ENCODE data around the gene ACSM6.

The ACSM6 gene

GRCh38 chr10:95256268-95256667 is 62.2 kb downstream of the ACSM6 start:
- DNase-seq (ENCODE audit: low spot score): no peak
- TF ChIP-seq CTCF (IDR thresholded peaks at IDR 0.05; ENCODE audit: extremely low read depth, missing control alignments): no peak

- no peak for TF ChIP-seq CTCF (IDR thresholded peaks at IDR 0.05; ENCODE audit: extremely low read depth, missing control alignments)
- no peak for DNase-seq (ENCODE audit: low spot score)
These were observed 63.8 kb downstream of the ACSM6 start for GRCh38 chr10:95257849-95258248.

GRCh38 chr10:95260397-95260881 is 66.4 kb downstream of the ACSM6 start:
- no peak for TF ChIP-seq CTCF (IDR thresholded peaks at IDR 0.05; ENCODE audit: extremely low read depth, missing control alignments)
- DNase-seq (ENCODE audit: low spot score): no peak

- TF ChIP-seq CTCF (IDR thresholded peaks at IDR 0.05; ENCODE audit: extremely low read depth, missing control alignments): no peak
- DNase-seq (ENCODE audit: low spot score): no peak
These were observed 67.0 kb downstream of the ACSM6 start for GRCh38 chr10:95260909-95261552.

- no peak for TF ChIP-seq CTCF (IDR thresholded peaks at IDR 0.05; ENCODE audit: extremely low read depth, missing control alignments)
- no peak for DNase-seq (ENCODE audit: low spot score)
These were observed 67.9 kb downstream of the ACSM6 start for GRCh38 chr10:95261926-95262325.

GRCh38 chr10:95262763-95263518 is 68.9 kb downstream of the ACSM6 start:
- no peak for DNase-seq (ENCODE audit: low spot score)
- TF ChIP-seq CTCF (IDR thresholded peaks at IDR 0.05; ENCODE audit: extremely low read depth, missing control alignments): no peak

GRCh38 chr10:95263864-95264226 is 69.8 kb downstream of the ACSM6 start:
- no peak for TF ChIP-seq CTCF (IDR thresholded peaks at IDR 0.05; ENCODE audit: extremely low read depth, missing control alignments)
- no peak for DNase-seq (ENCODE audit: low spot score)
